ENCODE data around the gene ZNF865. TPM values are rescaled to one million over a fixed set of nuclear protein-coding genes. Genes with fewer than 3 reads are reported as not detected.

ZNF865 gene
- total RNA-seq, 1 donor from 2014 or later: 18.9 TPM

GRCh38 chr19:55584871-55585270 is 20.6 kb upstream of the ZNF865 start:
- no peak overlapping the region for H3K27ac Mint-ChIP-seq
- TF ChIP-seq, protein P1, sequence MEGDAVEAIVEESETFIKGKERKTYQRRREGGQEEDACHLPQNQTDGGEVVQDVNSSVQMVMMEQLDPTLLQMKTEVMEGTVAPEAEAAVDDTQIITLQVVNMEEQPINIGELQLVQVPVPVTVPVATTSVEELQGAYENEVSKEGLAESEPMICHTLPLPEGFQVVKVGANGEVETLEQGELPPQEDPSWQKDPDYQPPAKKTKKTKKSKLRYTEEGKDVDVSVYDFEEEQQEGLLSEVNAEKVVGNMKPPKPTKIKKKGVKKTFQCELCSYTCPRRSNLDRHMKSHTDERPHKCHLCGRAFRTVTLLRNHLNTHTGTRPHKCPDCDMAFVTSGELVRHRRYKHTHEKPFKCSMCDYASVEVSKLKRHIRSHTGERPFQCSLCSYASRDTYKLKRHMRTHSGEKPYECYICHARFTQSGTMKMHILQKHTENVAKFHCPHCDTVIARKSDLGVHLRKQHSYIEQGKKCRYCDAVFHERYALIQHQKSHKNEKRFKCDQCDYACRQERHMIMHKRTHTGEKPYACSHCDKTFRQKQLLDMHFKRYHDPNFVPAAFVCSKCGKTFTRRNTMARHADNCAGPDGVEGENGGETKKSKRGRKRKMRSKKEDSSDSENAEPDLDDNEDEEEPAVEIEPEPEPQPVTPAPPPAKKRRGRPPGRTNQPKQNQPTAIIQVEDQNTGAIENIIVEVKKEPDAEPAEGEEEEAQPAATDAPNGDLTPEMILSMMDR (IDR thresholded peaks at IDR 0.05): no peak
- peaks cover 3% of the 10 kb centered on the region for H3K36me3 Mint-ChIP-seq (ENCODE audit: low read depth)
- no peaks in the 10 kb centered on the region for H3K27me3 Mint-ChIP-seq
- ATAC-seq (ENCODE audit: low read depth): no peak
- peaks cover 45% of the 10 kb centered on the region for H3K4me1 Mint-ChIP-seq
- no peak overlapping the region for H3K4me3 Mint-ChIP-seq
- POLR2A ChIA-PET: interaction anchor here (1.1 to 5.7 kb wide), 2 partner anchors 15 to 50 kb away, joined by 4 to 42 read pairs; partner anchors contain the start of genes FIZ1 and ZNF524
- H3K9me3 Mint-ChIP-seq: no peaks in the 10 kb centered on the region
- intact Hi-C loops (cut with micrococcal nuclease): no loop called here
- DNase-seq: no peak
- CTCF ChIA-PET: interaction anchor here (0.9 kb wide), 1 partner anchor 81 kb away, joined by 3 read pairs; no protein-coding TSS in a partner anchor

DNA sequence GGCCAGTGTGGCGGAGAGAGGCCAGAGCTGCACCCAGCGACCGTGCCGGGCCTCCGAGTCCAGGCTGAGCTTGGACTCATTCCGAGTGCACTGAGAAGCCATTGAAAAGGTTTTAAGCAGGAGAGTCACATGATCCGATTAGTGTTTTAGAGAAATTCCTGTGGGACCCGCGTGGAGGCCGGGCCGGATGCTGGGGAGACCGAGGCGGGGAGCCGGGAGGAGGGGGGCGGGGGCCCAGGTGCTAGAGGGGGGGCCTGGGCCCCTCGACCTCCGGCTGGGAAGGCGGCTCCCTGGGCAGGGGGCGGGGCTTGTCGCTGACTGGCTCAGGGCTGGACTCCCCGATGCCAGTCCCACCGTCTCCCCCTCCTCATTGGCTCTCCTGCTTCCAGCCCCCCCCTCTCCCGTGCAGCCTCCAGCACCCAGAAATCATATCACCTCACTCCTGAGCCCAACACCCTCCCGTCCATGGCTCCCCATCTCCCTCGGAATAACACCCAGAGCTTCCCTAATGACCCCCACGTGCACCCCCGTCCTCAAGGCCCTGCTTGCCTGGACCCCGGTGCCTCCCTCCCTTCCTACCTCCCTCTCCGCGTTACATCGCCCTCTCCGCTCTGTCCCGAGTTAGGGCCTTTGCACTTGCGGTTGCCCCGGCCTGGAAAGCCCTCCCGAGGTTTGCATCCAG is 19.6 kb upstream of the ZNF865 start:
- POLR2A ChIA-PET: interaction anchor here (0.6 to 5.7 kb wide), 5 partner anchors 14 to 1247 kb away, joined by 3 to 42 read pairs (median 3); partner anchors contain the start of genes FIZ1 and ZNF524
- Mint-ChIP-seq H3K27ac (peak overlapping the region; percentile 10), H3K4me3 (peak overlapping the region; percentile 85), H3K27me3 (no peaks in the 10 kb centered on the region), H3K9me3 (no peaks in the 10 kb centered on the region), H3K4me1 (peaks cover 41% of the 10 kb centered on the region), H3K36me3 (ENCODE audit: low read depth) (no peaks in the 10 kb centered on the region)
- CTCF ChIA-PET: interaction anchor here (0.8 kb wide), 1 partner anchor 47 kb away, joined by 3 read pairs; no protein-coding TSS in a partner anchor
- DNase-seq (peak; percentile 44), ATAC-seq (ENCODE audit: low read depth) (peak; percentile 53)
- TF ChIP-seq, protein P1 (IDR thresholded peaks at IDR 0.05): no peak
- intact Hi-C loops (cut with micrococcal nuclease): loop anchor here (2.0 kb wide), 1 partner anchor 69 kb away; no protein-coding TSS in a partner anchor

- POLR2A ChIA-PET: interaction anchor here (0.6 to 5.7 kb wide), 8 partner anchors 12 to 258 kb away, joined by 3 to 42 read pairs (median 4); partner anchors contain the start of genes FIZ1, U2AF2, ZNF524 and ZNF784
Observed at GRCh38 chr19:55586976-55587668, 18.3 kb upstream of the ZNF865 start.

GRCh38 chr19:55588738-55589137 is 16.7 kb upstream of the ZNF865 start:
- DNase-seq: no peak
- POLR2A ChIA-PET: interaction anchor here (0.6 to 5.7 kb wide), 5 partner anchors 11 to 1707 kb away, joined by 3 to 42 read pairs (median 5); partner anchors contain the start of genes FIZ1, PRKCG and ZNF524

More at GRCh38 chr19:55586976-55587668, 18.3 kb upstream of the ZNF865 start:
- CTCF ChIA-PET: interaction anchor here (1.0 to 1.4 kb wide), 2 partner anchors 46 to 83 kb away, joined by 4 to 5 read pairs; no protein-coding TSS in a partner anchor
- no peaks in the 10 kb centered on the region for H3K9me3 Mint-ChIP-seq
- intact Hi-C loops (cut with micrococcal nuclease): loop anchor here (1.0 to 2.0 kb wide), 4 partner anchors 12 to 70 kb away; partner anchors contain the start of genes FIZ1, ZNF784 and ZNF865
- peaks cover 29% of the 10 kb centered on the region for H3K4me1 Mint-ChIP-seq
- TF ChIP-seq, protein P1 (IDR thresholded peaks at IDR 0.05): no peak
- peak overlapping the region; percentile 72 for H3K27ac Mint-ChIP-seq
- peaks cover 4% of the 10 kb centered on the region for H3K36me3 Mint-ChIP-seq (ENCODE audit: low read depth)
- H3K4me3 Mint-ChIP-seq: peak overlapping the region; percentile 85
- no peaks in the 10 kb centered on the region for H3K27me3 Mint-ChIP-seq
- ATAC-seq (ENCODE audit: low read depth): peak; percentile 96
- DNase-seq: peak; percentile 89

More at GRCh38 chr19:55588738-55589137, 16.7 kb upstream of the ZNF865 start:
- Mint-ChIP-seq H3K4me3 (no peak overlapping the region), H3K27me3 (no peaks in the 10 kb centered on the region), H3K4me1 (peaks cover 29% of the 10 kb centered on the region), H3K9me3 (no peaks in the 10 kb centered on the region), H3K27ac (no peak overlapping the region), H3K36me3 (ENCODE audit: low read depth) (peaks cover 8% of the 10 kb centered on the region)
- TF ChIP-seq, protein P1 (IDR thresholded peaks at IDR 0.05): no peak
- CTCF ChIA-PET: no interaction called here
- no peak for ATAC-seq (ENCODE audit: low read depth)
- intact Hi-C loops (cut with micrococcal nuclease): no loop called here
